ENCODE measurements around the gene GHRHR. TPM values are rescaled to one million over a fixed set of nuclear protein-coding genes. Genes with fewer than 3 reads are reported as not detected.

GHRHR gene
- total and polyA plus RNA-seq, 2 of the 4 experiments (the other 2 are of a cell fraction): not detected

GRCh38 chr7:31019509-31019908, 55.8 kb downstream of the GHRHR start:
- Histone ChIP-seq H3K79me1 (ENCODE audit: low read depth in 1 of 2, low read length in 2 of 2) (no peaks in the 10 kb centered on the region), H3K4me2 (ENCODE audit: low read depth, low read length) (no peak overlapping the region), H3K27ac (ENCODE audit: insufficient read depth, low read length) (no peak overlapping the region), H3K4me3 (ENCODE audit: insufficient read depth, low read depth, low read length) (no peak overlapping the region), H3K36me3 (ENCODE audit: control insufficient read depth, insufficient read depth, low read length) (no peaks in the 10 kb centered on the region), H2BK120ac (ENCODE audit: low read depth, low read length) (no peak overlapping the region), H3K9me3 (ENCODE audit: control insufficient read depth, insufficient read depth, low read length) (no peaks in the 10 kb centered on the region), H3K18ac (ENCODE audit: low read depth, low read length) (no peak overlapping the region), H3K23ac (ENCODE audit: low read depth, low read length) (no peak overlapping the region), H3K4ac (ENCODE audit: low read depth, low read length) (no peak overlapping the region), H3K4me1 (ENCODE audit: control insufficient read depth, insufficient read depth, low read length) (no peaks in the 10 kb centered on the region), H2AK5ac (ENCODE audit: low read depth, low read length) (no peak overlapping the region), H2AK9ac (replicated peaks; ENCODE audit: low read depth, low read length, poor library complexity) (no peak overlapping the region), H3K27me3 (ENCODE audit: control insufficient read depth, insufficient read depth, low read length) (peaks cover 7% of the 10 kb centered on the region; the same call in 1 of the 2 replicates), H3K9me1 (ENCODE audit: insufficient read depth, low read length) (no peaks in the 10 kb centered on the region), H3K14ac (replicated peaks; ENCODE audit: low read depth, low read length) (no peak overlapping the region), H2BK15ac (ENCODE audit: low read depth, low read length) (no peak overlapping the region), H4K8ac (ENCODE audit: low read depth in 2 of 2, low read length in 2 of 2) (no peak overlapping the region), H4K91ac (ENCODE audit: insufficient read depth, low read depth, low read length) (no peak overlapping the region), H2AFZ (replicated peaks; ENCODE audit: low read length, poor library complexity) (no peak overlapping the region), H3K9ac (ENCODE audit: low read depth, low read length) (no peak overlapping the region), H2BK5ac (ENCODE audit: low read depth, low read length, poor library complexity, severe bottlenecking) (no peak overlapping the region), H4K5ac (ENCODE audit: low read depth, low read length) (no peak overlapping the region), H4K20me1 (ENCODE audit: insufficient read depth, low read length) (no peaks in the 10 kb centered on the region), H3K56ac (ENCODE audit: extremely low read depth, insufficient read depth, low read length) (no peak overlapping the region), H2BK20ac (ENCODE audit: low read depth, low read length) (no peak overlapping the region)
- DNase-seq: no peak
- TF ChIP-seq ELK1 (IDR thresholded peaks at IDR 0.05; ENCODE audit: borderline replicate concordance, low read depth, low read length): no peak
- TF ChIP-seq RAD21 (IDR thresholded peaks at IDR 0.05; ENCODE audit: low read length): no peak
- TF ChIP-seq MAZ (IDR thresholded peaks at IDR 0.05; ENCODE audit: borderline replicate concordance, low read depth, low read length): no peak
- no peak for TF ChIP-seq POLR2A (IDR thresholded peaks at IDR 0.05; ENCODE audit: low read depth, low read length)
- dilution Hi-C loops (cut with HindIII; ENCODE audit: low sequenced_read_pairs, unreplicated experiment) (no loop called here), in situ Hi-C loops (cut with MboI; ENCODE audit: low sequenced_read_pairs) (no loop called here), intact Hi-C loops (cut with micrococcal nuclease) (no loop called here)
- no TSS peak for BruUV-seq (replicated peaks)
- POLR2A ChIA-PET (ENCODE audit: unreplicated experiment): no interaction called here
- CTCF ChIA-PET: no interaction called here
- no peak for ATAC-seq (ENCODE audit: low read depth)
- WGBS, 2 experiments (ENCODE audit: extremely low coverage in 2 of 2, insufficient read length in 1 of 2): no CpG with 5 or more reads among the region's 1 CpG
